ENCODE measurements around the gene PCDH18. TPM values are rescaled to one million over a fixed set of nuclear protein-coding genes. Genes with fewer than 3 reads are reported as not detected.
"Not testable (repeated sequence)": the region's sequence is repeated elsewhere in the genome, so short reads cannot be mapped to it uniquely, and the experiment has no call there.

Gene PCDH18
- polyA plus RNA-seq, 1 donor (not counting 4 experiments of a cell fraction or from before 2014, with no cell fraction given), result 0.08 TPM

GRCh38 chr4:137521053-137521452 is 11.2 kb downstream of the PCDH18 start:
- no peaks in the 10 kb centered on the region for H3K9me1 ChIP-seq (ENCODE audit: control insufficient read depth, extremely low read depth, insufficient read depth, low read length)
- TF ChIP-seq EZH2 (IDR thresholded peaks at IDR 0.05; ENCODE audit: low read length), result no peak
- TF ChIP-seq CTCF (optimal IDR thresholded peaks at IDR 0.05 in 1 of 3, IDR thresholded peaks at IDR 0.05 in 1 of 3, conservative IDR thresholded peaks at IDR 0.05 in 1 of 3; ENCODE audit: extremely low read depth in 1 of 3, insufficient read depth in 2 of 3, low read length in 3 of 3), result no peak
- no peak overlapping the region for H3K9ac ChIP-seq (ENCODE audit: control insufficient read depth, extremely low read depth, insufficient read depth, low read length)
- no peaks in the 10 kb centered on the region for H4K20me1 ChIP-seq (ENCODE audit: control insufficient read depth, extremely low read depth, insufficient read depth, low read length)
- H3K4me2 ChIP-seq (ENCODE audit: control insufficient read depth, extremely low read depth, insufficient read depth, low read depth, low read length), result no peak overlapping the region
- no peaks in the 10 kb centered on the region for H3K79me2 ChIP-seq (ENCODE audit: control insufficient read depth, insufficient read depth, low read length)
- no peak overlapping the region for H2AFZ ChIP-seq (ENCODE audit: control insufficient read depth, low read length)
- DNase-seq (ENCODE audit: low read depth, low spot score), result no peak
- no peak for FAIRE-seq
- dilution Hi-C loops (cut with MboI; ENCODE audit: extremely low pct_ligation_motif_present, low sequenced_read_pairs), result no loop called here
- H3K9me3 ChIP-seq (ENCODE audit: control insufficient read depth, low read depth, low read length), result no peaks in the 10 kb centered on the region
- H3K27ac ChIP-seq (ENCODE audit: control insufficient read depth, insufficient read depth, low read length), result no peak overlapping the region
- no peak overlapping the region for H3K4me3 ChIP-seq (ENCODE audit: control insufficient read depth in 2 of 3, extremely low read depth in 1 of 3, insufficient read depth in 2 of 3, low read depth in 1 of 3, low read length in 3 of 3)
- no peaks in the 10 kb centered on the region for H3K27me3 ChIP-seq (ENCODE audit: control insufficient read depth, extremely low read depth, insufficient read depth, low read length)
- H3K36me3 ChIP-seq (ENCODE audit: control insufficient read depth in 2 of 2, extremely low read depth in 1 of 2, insufficient read depth in 2 of 2, low read length in 2 of 2), result no peaks in the 10 kb centered on the region
- no peaks in the 10 kb centered on the region for H3K4me1 ChIP-seq (ENCODE audit: control insufficient read depth, extremely low read depth, insufficient read depth, low read length)

GRCh38 chr4:137519406-137519805 is 12.9 kb downstream of the PCDH18 start:
- Histone ChIP-seq H2AFZ (ENCODE audit: control insufficient read depth, low read length) (no peak overlapping the region), H3K27ac (ENCODE audit: control insufficient read depth, insufficient read depth, low read length) (no peak overlapping the region), H3K36me3 (ENCODE audit: control insufficient read depth in 2 of 2, extremely low read depth in 1 of 2, insufficient read depth in 2 of 2, low read length in 2 of 2) (no peaks in the 10 kb centered on the region), H3K4me1 (ENCODE audit: control insufficient read depth, extremely low read depth, insufficient read depth, low read length) (no peaks in the 10 kb centered on the region), H3K79me2 (ENCODE audit: control insufficient read depth, insufficient read depth, low read length) (no peaks in the 10 kb centered on the region), H3K9ac (ENCODE audit: control insufficient read depth, extremely low read depth, insufficient read depth, low read length) (no peak overlapping the region), H3K9me1 (ENCODE audit: control insufficient read depth, extremely low read depth, insufficient read depth, low read length) (no peaks in the 10 kb centered on the region), H4K20me1 (ENCODE audit: control insufficient read depth, extremely low read depth, insufficient read depth, low read length) (no peaks in the 10 kb centered on the region), H3K4me3 (ENCODE audit: control insufficient read depth in 2 of 3, extremely low read depth in 1 of 3, insufficient read depth in 2 of 3, low read depth in 1 of 3, low read length in 3 of 3) (no peak overlapping the region), H3K27me3 (ENCODE audit: control insufficient read depth, extremely low read depth, insufficient read depth, low read length) (no peaks in the 10 kb centered on the region), H3K4me2 (ENCODE audit: control insufficient read depth, extremely low read depth, insufficient read depth, low read depth, low read length) (no peak overlapping the region), H3K9me3 (ENCODE audit: control insufficient read depth, low read depth, low read length) (no peaks in the 10 kb centered on the region)
- no peak for TF ChIP-seq EZH2 (IDR thresholded peaks at IDR 0.05; ENCODE audit: low read length)
- TF ChIP-seq CTCF (optimal IDR thresholded peaks at IDR 0.05 in 1 of 3, IDR thresholded peaks at IDR 0.05 in 1 of 3, conservative IDR thresholded peaks at IDR 0.05 in 1 of 3; ENCODE audit: extremely low read depth in 1 of 3, insufficient read depth in 2 of 3, low read length in 3 of 3), result no peak
- no peak for FAIRE-seq
- dilution Hi-C loops (cut with MboI; ENCODE audit: extremely low pct_ligation_motif_present, low sequenced_read_pairs), result no loop called here
- no peak for DNase-seq (ENCODE audit: low read depth, low spot score)

- H3K9me3 ChIP-seq (ENCODE audit: control insufficient read depth, low read depth, low read length); dilution Hi-C loops (cut with MboI; ENCODE audit: extremely low pct_ligation_motif_present, low sequenced_read_pairs); H4K20me1 ChIP-seq (ENCODE audit: control insufficient read depth, extremely low read depth, insufficient read depth, low read length); H3K4me2 ChIP-seq (ENCODE audit: control insufficient read depth, extremely low read depth, insufficient read depth, low read depth, low read length); H3K27me3 ChIP-seq (ENCODE audit: control insufficient read depth, extremely low read depth, insufficient read depth, low read length); H3K9ac ChIP-seq (ENCODE audit: control insufficient read depth, extremely low read depth, insufficient read depth, low read length); H3K4me1 ChIP-seq (ENCODE audit: control insufficient read depth, extremely low read depth, insufficient read depth, low read length); DNase-seq (ENCODE audit: low read depth, low spot score); FAIRE-seq; H3K9me1 ChIP-seq (ENCODE audit: control insufficient read depth, extremely low read depth, insufficient read depth, low read length); H3K27ac ChIP-seq (ENCODE audit: control insufficient read depth, insufficient read depth, low read length); H2AFZ ChIP-seq (ENCODE audit: control insufficient read depth, low read length); H3K36me3 ChIP-seq (ENCODE audit: control insufficient read depth in 2 of 2, extremely low read depth in 1 of 2, insufficient read depth in 2 of 2, low read length in 2 of 2); H3K79me2 ChIP-seq (ENCODE audit: control insufficient read depth, insufficient read depth, low read length); H3K4me3 ChIP-seq (ENCODE audit: control insufficient read depth in 2 of 3, extremely low read depth in 1 of 3, insufficient read depth in 2 of 3, low read depth in 1 of 3, low read length in 3 of 3): not testable (repeated sequence)
Observed at GRCh38 chr4:137517323-137517722, 15.0 kb downstream of the PCDH18 start.

Measured in keratinocyte (primary cell).